ENCODE measurements around the gene CCDC30.

The CCDC30 gene

GRCh38 chr1:42462828-42463763 lies at the start of gene CCDC30:
Gene CCDC30, plus strand, starts transcription at chr1:42463286. Its CDS starts 17,266 bp downstream, at chr1:42480552.
- DNase-seq (ENCODE audit: low read depth): no peak

GRCh38 chr1:42414551-42415496 lies 48.3 kb upstream of the CCDC30 start:
- no peak for DNase-seq (ENCODE audit: low read depth)

GRCh38 chr1:42417166-42417565 lies 45.9 kb upstream of the CCDC30 start:
- no peak for DNase-seq (ENCODE audit: low read depth)

- no peak for DNase-seq (ENCODE audit: low read depth)
These were observed 44.6 kb upstream of the CCDC30 start for GRCh38 chr1:42418516-42418915.

GRCh38 chr1:42419126-42419821 lies 43.8 kb upstream of the CCDC30 start:
- DNase-seq (ENCODE audit: low read depth): no peak

GRCh38 chr1:42420121-42420520 lies 43.0 kb upstream of the CCDC30 start:
- DNase-seq (ENCODE audit: low read depth): no peak

GRCh38 chr1:42420911-42421585 lies 42.0 kb upstream of the CCDC30 start:
- DNase-seq (ENCODE audit: low read depth): no peak

GRCh38 chr1:42422737-42423136 lies 40.3 kb upstream of the CCDC30 start:
- DNase-seq (ENCODE audit: low read depth): no peak

- DNase-seq (ENCODE audit: low read depth): no peak
These were observed 39.4 kb upstream of the CCDC30 start for GRCh38 chr1:42423681-42424080.

- no peak for DNase-seq (ENCODE audit: low read depth)
These were observed 38.9 kb upstream of the CCDC30 start for GRCh38 chr1:42424201-42424600.

GRCh38 chr1:42427240-42427639 lies 35.8 kb upstream of the CCDC30 start:
- DNase-seq (ENCODE audit: low read depth): no peak

GRCh38 chr1:42429603-42430002 lies 33.5 kb upstream of the CCDC30 start:
- DNase-seq (ENCODE audit: low read depth): no peak

GRCh38 chr1:42430286-42431135 lies 32.6 kb upstream of the CCDC30 start:
- no peak for DNase-seq (ENCODE audit: low read depth)

GRCh38 chr1:42431514-42431913 lies 31.6 kb upstream of the CCDC30 start:
- DNase-seq (ENCODE audit: low read depth): no peak

GRCh38 chr1:42432714-42433113 lies 30.4 kb upstream of the CCDC30 start:
- no peak for DNase-seq (ENCODE audit: low read depth)

GRCh38 chr1:42433369-42433768 lies 29.7 kb upstream of the CCDC30 start:
- DNase-seq (ENCODE audit: low read depth): no peak

GRCh38 chr1:42434340-42434739 lies 28.7 kb upstream of the CCDC30 start:
- no peak for DNase-seq (ENCODE audit: low read depth)

- no peak for DNase-seq (ENCODE audit: low read depth)
These were observed 23.1 kb upstream of the CCDC30 start for GRCh38 chr1:42439940-42440339.

GRCh38 chr1:42442662-42443061 lies 20.4 kb upstream of the CCDC30 start:
- no peak for DNase-seq (ENCODE audit: low read depth)

- no peak for DNase-seq (ENCODE audit: low read depth)
These were observed 13.8 kb upstream of the CCDC30 start for GRCh38 chr1:42449256-42449655.

- DNase-seq (ENCODE audit: low read depth): no peak
These were observed 13.0 kb upstream of the CCDC30 start for GRCh38 chr1:42450061-42450460.

Data from CMK (cell line).